ENCODE measurements around the gene CCDC80. TPM values are rescaled to one million over a fixed set of nuclear protein-coding genes. Genes with fewer than 3 reads are reported as not detected.

Gene CCDC80
- total RNA-seq, 1 donor from 2014 or later = 25.6 TPM

DNA sequence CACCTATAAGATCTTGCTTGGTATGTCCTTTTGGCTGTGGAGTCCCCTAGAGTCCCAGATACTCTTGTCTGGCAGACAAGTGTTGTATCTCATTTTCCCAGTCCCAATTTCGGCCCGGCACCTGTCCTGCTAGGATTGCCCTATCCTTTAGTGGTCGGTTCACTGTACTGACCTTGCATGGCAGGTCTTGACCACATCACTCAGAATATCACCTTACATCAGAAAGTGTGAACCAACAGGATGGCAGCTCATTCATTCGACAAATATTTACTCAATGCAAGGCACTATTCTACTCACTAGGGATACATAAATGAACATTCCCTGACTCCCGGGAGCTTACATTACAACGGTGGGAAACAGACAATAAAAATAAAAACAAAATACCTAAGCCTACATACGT is 5.7 kb upstream of the CCDC80 start:
- H3K4me1 ChIP-seq (ENCODE audit: control insufficient read depth in 3 of 3, insufficient read depth in 3 of 3, low read length in 3 of 3) = peaks cover 14 to 16% (median 16%) of the 10 kb centered on the region in 3 donors
- no peaks in the 10 kb centered on the region for H3K27me3 ChIP-seq (ENCODE audit: control insufficient read depth in 3 of 3, insufficient read depth in 3 of 3, low read length in 3 of 3)
- no peak overlapping the region for H3K4me3 ChIP-seq (ENCODE audit: low read length in 3 of 3)
- no peaks in the 10 kb centered on the region for H3K9me3 ChIP-seq (ENCODE audit: control insufficient read depth in 3 of 3, low read length in 3 of 3)
- H3K27ac ChIP-seq (ENCODE audit: low read depth, low read length) = no peak overlapping the region
- no peak overlapping the region for H3K9ac ChIP-seq (ENCODE audit: low read depth in 1 of 3, low read length in 3 of 3)
- H3K36me3 ChIP-seq (ENCODE audit: control insufficient read depth in 3 of 3, insufficient read depth in 3 of 3, low read length in 3 of 3) = no peaks in the 10 kb centered on the region

GRCh38 chr3:112644453-112644852 is 3.5 kb upstream of the CCDC80 start:
- H3K27ac ChIP-seq (ENCODE audit: low read depth, low read length) = no peak overlapping the region
- H3K9ac ChIP-seq (ENCODE audit: low read depth in 1 of 3, low read length in 3 of 3) = no peak overlapping the region
- H3K27me3 ChIP-seq (ENCODE audit: control insufficient read depth in 3 of 3, insufficient read depth in 3 of 3, low read length in 3 of 3) = no peaks in the 10 kb centered on the region
- no peaks in the 10 kb centered on the region for H3K9me3 ChIP-seq (ENCODE audit: control insufficient read depth in 3 of 3, low read length in 3 of 3)
- H3K4me1 ChIP-seq (ENCODE audit: control insufficient read depth in 3 of 3, insufficient read depth in 3 of 3, low read length in 3 of 3) = peaks cover 22 to 27% (median 23%) of the 10 kb centered on the region in 3 donors
- no peak overlapping the region for H3K4me3 ChIP-seq (ENCODE audit: low read length in 3 of 3)
- no peaks in the 10 kb centered on the region for H3K36me3 ChIP-seq (ENCODE audit: control insufficient read depth in 3 of 3, insufficient read depth in 3 of 3, low read length in 3 of 3)

GRCh38 chr3:112643621-112644240 is 2.8 kb upstream of the CCDC80 start:
- no peaks in the 10 kb centered on the region for H3K27me3 ChIP-seq (ENCODE audit: control insufficient read depth in 3 of 3, insufficient read depth in 3 of 3, low read length in 3 of 3)
- H3K9ac ChIP-seq (ENCODE audit: low read depth in 1 of 3, low read length in 3 of 3) = no peak overlapping the region
- no peak overlapping the region for H3K4me3 ChIP-seq (ENCODE audit: low read length in 3 of 3)
- no peaks in the 10 kb centered on the region for H3K9me3 ChIP-seq (ENCODE audit: control insufficient read depth in 3 of 3, low read length in 3 of 3)
- no peak overlapping the region for H3K27ac ChIP-seq (ENCODE audit: low read depth, low read length)
- no peaks in the 10 kb centered on the region for H3K36me3 ChIP-seq (ENCODE audit: control insufficient read depth in 3 of 3, insufficient read depth in 3 of 3, low read length in 3 of 3)
- peaks cover 23 to 33% (median 25%) of the 10 kb centered on the region in 3 donors for H3K4me1 ChIP-seq (ENCODE audit: control insufficient read depth in 3 of 3, insufficient read depth in 3 of 3, low read length in 3 of 3)

DNA sequence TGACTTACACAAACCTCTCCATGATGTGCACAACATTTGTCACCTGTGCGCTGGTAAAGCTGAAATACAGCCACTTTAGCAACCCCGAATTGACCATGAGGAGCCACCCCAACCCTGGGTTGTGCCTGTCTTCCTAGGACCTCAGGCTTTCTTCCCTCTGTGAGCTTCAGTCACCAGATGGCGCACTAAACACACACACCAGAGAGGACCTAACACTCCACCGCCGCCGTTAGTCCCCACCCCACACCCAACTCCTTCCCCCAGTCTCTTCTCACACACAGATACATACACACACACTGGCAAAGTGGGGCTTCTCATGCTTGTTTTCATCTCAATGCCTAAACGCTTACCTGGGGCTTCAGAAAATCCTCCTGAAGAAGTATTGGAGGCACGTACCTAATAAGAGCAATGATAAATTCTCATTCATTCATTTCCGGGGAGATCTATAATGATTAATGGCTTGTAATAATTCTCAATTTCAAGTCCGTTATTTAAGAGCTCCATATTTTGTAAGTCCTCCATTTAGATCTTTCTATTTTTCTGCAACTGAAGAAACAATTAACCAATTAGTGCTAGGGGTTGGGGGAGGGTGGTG is 2.1 kb upstream of the CCDC80 start:
- Histone ChIP-seq H3K4me1 (ENCODE audit: control insufficient read depth in 3 of 3, insufficient read depth in 3 of 3, low read length in 3 of 3) (peaks cover 23 to 33% (median 25%) of the 10 kb centered on the region in 3 donors), H3K36me3 (ENCODE audit: control insufficient read depth in 3 of 3, insufficient read depth in 3 of 3, low read length in 3 of 3) (no peaks in the 10 kb centered on the region), H3K9me3 (ENCODE audit: control insufficient read depth in 3 of 3, low read length in 3 of 3) (no peaks in the 10 kb centered on the region), H3K9ac (ENCODE audit: low read depth in 1 of 3, low read length in 3 of 3) (peak overlapping the region in 1 of 3 donors; percentile 32), H3K27ac (ENCODE audit: low read depth, low read length) (no peak overlapping the region), H3K27me3 (ENCODE audit: control insufficient read depth in 3 of 3, insufficient read depth in 3 of 3, low read length in 3 of 3) (peaks cover 0 to 2% (median 0%) of the 10 kb centered on the region in 3 donors), H3K4me3 (ENCODE audit: low read length in 3 of 3) (peak overlapping the region in 2 of 3 donors; percentile 39 to 60)

DNA sequence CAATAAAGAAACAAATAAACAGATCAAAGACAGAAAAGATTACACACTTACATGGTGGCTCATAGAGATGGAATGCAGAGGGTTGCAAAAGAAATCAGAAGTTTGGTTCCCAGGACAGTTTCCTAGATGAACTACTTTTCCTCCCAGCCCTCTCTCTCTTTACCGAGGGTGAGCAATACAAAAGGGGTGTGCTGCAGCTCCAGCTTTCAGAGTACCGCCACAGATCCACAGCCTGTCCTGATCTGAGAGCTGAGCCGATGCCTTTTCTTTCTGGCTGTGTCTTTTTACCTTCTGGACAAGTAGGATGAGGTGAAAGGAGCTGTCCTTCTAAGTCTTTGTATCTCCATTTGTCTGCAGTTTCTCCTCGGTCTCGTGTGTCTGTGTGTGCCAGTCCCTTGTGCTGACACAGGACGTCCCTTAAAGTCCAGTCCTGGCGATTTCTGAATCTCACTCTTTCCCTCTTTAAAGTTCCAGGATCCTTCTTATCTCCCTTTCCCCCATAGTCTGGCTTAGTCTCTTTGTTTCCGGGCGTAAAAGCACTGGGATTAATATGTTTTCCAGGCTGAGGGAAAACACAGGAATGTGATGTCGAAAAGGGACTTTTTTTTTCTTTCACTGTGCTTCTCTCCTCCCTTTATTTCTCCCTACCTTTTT is 540 bp downstream of the CCDC80 start:
- peaks cover 13 to 22% (median 14%) of the 10 kb centered on the region in 3 donors for H3K4me1 ChIP-seq (ENCODE audit: control insufficient read depth in 3 of 3, insufficient read depth in 3 of 3, low read length in 3 of 3)
- peak overlapping the region; percentile 65 for H3K27ac ChIP-seq (ENCODE audit: low read depth, low read length)
- H3K36me3 ChIP-seq (ENCODE audit: control insufficient read depth in 3 of 3, insufficient read depth in 3 of 3, low read length in 3 of 3) = no peaks in the 10 kb centered on the region
- H3K27me3 ChIP-seq (ENCODE audit: control insufficient read depth in 3 of 3, insufficient read depth in 3 of 3, low read length in 3 of 3) = peaks cover 0 to 2% (median 0%) of the 10 kb centered on the region in 3 donors
- peak overlapping the region; percentile 67 to 75 (median 72) for H3K4me3 ChIP-seq (ENCODE audit: low read length in 3 of 3)
- H3K9me3 ChIP-seq (ENCODE audit: control insufficient read depth in 3 of 3, low read length in 3 of 3) = no peaks in the 10 kb centered on the region
- H3K9ac ChIP-seq (ENCODE audit: low read depth in 1 of 3, low read length in 3 of 3) = peak overlapping the region; percentile 65 to 71 (median 69)

- Histone ChIP-seq H3K27me3 (ENCODE audit: control insufficient read depth in 3 of 3, insufficient read depth in 3 of 3, low read length in 3 of 3) (peaks cover 0 to 2% (median 0%) of the 10 kb centered on the region in 3 donors), H3K27ac (ENCODE audit: low read depth, low read length) (peak overlapping the region; percentile 65), H3K4me3 (ENCODE audit: low read length in 3 of 3) (peak overlapping the region; percentile 41 to 75 (median 72)), H3K36me3 (ENCODE audit: control insufficient read depth in 3 of 3, insufficient read depth in 3 of 3, low read length in 3 of 3) (no peaks in the 10 kb centered on the region), H3K4me1 (ENCODE audit: control insufficient read depth in 3 of 3, insufficient read depth in 3 of 3, low read length in 3 of 3) (peaks cover 13 to 22% (median 14%) of the 10 kb centered on the region in 3 donors), H3K9ac (ENCODE audit: low read depth in 1 of 3, low read length in 3 of 3) (peak overlapping the region in 2 of 3 donors; percentile 57 to 65), H3K9me3 (ENCODE audit: control insufficient read depth in 3 of 3, low read length in 3 of 3) (no peaks in the 10 kb centered on the region)
Observed at GRCh38 chr3:112639455-112640225, 1.3 kb downstream of the CCDC80 start.

DNA sequence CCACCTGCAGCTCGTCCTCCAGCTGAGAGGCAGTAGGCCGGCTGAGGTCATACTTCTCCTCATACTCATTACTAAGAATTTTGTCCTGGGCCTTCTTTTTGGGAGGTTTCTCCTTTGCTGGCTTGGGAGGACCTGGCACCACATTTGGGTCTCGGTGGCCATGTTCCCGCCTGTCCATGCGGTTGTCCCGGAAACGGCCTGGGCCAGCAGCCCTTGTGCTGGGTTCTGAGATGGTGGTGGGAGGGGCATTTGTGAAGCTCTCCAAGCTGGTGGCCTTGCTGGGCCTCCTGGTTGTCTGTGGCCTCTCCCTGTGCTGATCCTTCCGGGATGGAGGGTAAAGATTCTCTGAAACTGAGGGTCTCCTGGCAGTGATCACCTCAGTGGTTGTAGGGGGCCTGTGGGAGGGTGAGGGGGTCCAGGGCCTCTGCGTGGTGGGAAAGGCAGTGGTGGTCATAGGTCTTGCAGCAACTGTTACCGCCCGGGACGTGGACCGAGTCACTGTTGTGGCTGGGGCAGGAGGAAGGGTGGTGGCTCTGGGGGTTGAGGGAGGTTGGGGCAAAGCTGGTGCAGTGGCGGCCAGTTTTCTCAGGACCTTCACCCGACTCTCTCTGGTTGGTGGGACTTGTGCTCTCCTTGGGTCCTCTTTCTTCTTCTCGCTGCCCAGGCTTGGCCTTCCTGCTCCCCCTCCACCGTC is 2.5 kb downstream of the CCDC80 start:
- Histone ChIP-seq H3K9ac (ENCODE audit: low read depth in 1 of 3, low read length in 3 of 3) (peak overlapping the region in 2 of 3 donors; percentile 16 to 38), H3K36me3 (ENCODE audit: control insufficient read depth in 3 of 3, insufficient read depth in 3 of 3, low read length in 3 of 3) (no peaks in the 10 kb centered on the region), H3K27ac (ENCODE audit: low read depth, low read length) (peak overlapping the region; percentile 65), H3K4me3 (ENCODE audit: low read length in 3 of 3) (peak overlapping the region; percentile 41 to 75 (median 73)), H3K9me3 (ENCODE audit: control insufficient read depth in 3 of 3, low read length in 3 of 3) (no peaks in the 10 kb centered on the region), H3K27me3 (ENCODE audit: control insufficient read depth in 3 of 3, insufficient read depth in 3 of 3, low read length in 3 of 3) (peaks cover 0 to 2% (median 0%) of the 10 kb centered on the region in 3 donors), H3K4me1 (ENCODE audit: control insufficient read depth in 3 of 3, insufficient read depth in 3 of 3, low read length in 3 of 3) (peaks cover 13 to 22% (median 14%) of the 10 kb centered on the region in 3 donors)

DNA sequence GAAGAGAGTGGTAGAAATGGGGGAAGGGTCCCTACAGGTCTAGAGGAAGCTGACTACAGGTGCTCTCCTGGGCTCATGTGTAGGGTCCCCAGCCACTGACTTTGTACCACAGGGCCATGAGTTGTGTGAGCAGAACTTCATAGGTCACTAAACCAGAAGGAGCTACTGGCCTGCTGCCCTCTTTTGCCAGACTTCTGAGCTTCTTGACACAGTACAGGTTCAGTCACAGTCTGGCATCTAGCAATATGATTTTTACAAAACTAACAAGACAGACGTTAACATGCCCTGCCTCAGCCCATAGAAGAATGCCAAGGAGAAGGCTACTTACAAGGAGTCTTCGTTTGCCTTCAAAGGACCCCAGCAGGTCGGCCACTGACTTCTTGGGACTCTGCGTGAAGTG is 3.2 kb downstream of the CCDC80 start:
- H3K36me3 ChIP-seq (ENCODE audit: control insufficient read depth in 3 of 3, insufficient read depth in 3 of 3, low read length in 3 of 3) = no peaks in the 10 kb centered on the region
- peaks cover 13 to 24% (median 14%) of the 10 kb centered on the region in 3 donors for H3K4me1 ChIP-seq (ENCODE audit: control insufficient read depth in 3 of 3, insufficient read depth in 3 of 3, low read length in 3 of 3)
- H3K27me3 ChIP-seq (ENCODE audit: control insufficient read depth in 3 of 3, insufficient read depth in 3 of 3, low read length in 3 of 3) = peaks cover 0 to 2% (median 0%) of the 10 kb centered on the region in 3 donors
- peak overlapping the region; percentile 7 to 75 (median 73) for H3K4me3 ChIP-seq (ENCODE audit: low read length in 3 of 3)
- peak overlapping the region in 2 of 3 donors; percentile 11 to 16 for H3K9ac ChIP-seq (ENCODE audit: low read depth in 1 of 3, low read length in 3 of 3)
- H3K27ac ChIP-seq (ENCODE audit: low read depth, low read length) = no peak overlapping the region
- H3K9me3 ChIP-seq (ENCODE audit: control insufficient read depth in 3 of 3, low read length in 3 of 3) = no peaks in the 10 kb centered on the region

DNA sequence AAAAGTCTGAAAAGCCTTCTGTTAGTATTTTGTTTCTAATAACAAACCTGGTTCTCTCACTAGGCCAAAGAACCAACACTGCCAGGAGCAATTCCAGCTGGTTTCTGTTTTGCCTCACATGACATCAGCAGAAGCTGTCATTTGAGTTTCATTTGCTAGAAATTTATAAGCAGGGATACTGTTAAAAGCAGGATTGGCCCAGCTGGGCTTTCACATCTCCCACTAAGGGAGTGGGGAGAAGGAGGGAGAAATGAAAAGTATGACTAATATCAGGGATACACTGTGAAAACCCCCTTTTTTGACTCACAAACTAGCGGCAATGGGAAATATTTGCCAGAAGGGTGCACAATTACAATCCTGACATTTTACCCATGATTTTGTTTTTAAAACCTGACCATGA is 5.3 kb downstream of the CCDC80 start:
- Histone ChIP-seq H3K27ac (ENCODE audit: low read depth, low read length) (peak overlapping the region; percentile 36), H3K4me1 (ENCODE audit: control insufficient read depth in 3 of 3, insufficient read depth in 3 of 3, low read length in 3 of 3) (peaks cover 5 to 20% (median 5%) of the 10 kb centered on the region in 3 donors), H3K9me3 (ENCODE audit: control insufficient read depth in 3 of 3, low read length in 3 of 3) (no peaks in the 10 kb centered on the region), H3K4me3 (ENCODE audit: low read length in 3 of 3) (peak overlapping the region; percentile 14 to 73 (median 25)), H3K9ac (ENCODE audit: low read depth in 1 of 3, low read length in 3 of 3) (peak overlapping the region in 1 of 3 donors; percentile 63), H3K27me3 (ENCODE audit: control insufficient read depth in 3 of 3, insufficient read depth in 3 of 3, low read length in 3 of 3) (peaks cover 0 to 2% (median 0%) of the 10 kb centered on the region in 3 donors), H3K36me3 (ENCODE audit: control insufficient read depth in 3 of 3, insufficient read depth in 3 of 3, low read length in 3 of 3) (no peaks in the 10 kb centered on the region)
